Stimulated activated CD8-positive, alpha-beta memory T cell treated with anti-CD3 and anti-CD28 coated beads, Interleukin-7, amount 100 ng/mL, for 4 hours (primary cell): ENCODE data around the gene C1orf210.

Source experiments
- DNase-seq, 2 donors: peaks; one replicate each; pipeline ENCODE4 v3.0.0-alpha.2; 2020; ENCODE audit warnings: low read depth in 2 of 2

The C1orf210 gene

GRCh38 chr1:43250351-43250761 is 35.0 kb downstream of the C1orf210 start:
- no peak for DNase-seq

- no peak for DNase-seq
Observed at GRCh38 chr1:43247256-43247921, 38.0 kb downstream of the C1orf210 start.

- DNase-seq = no peak
Observed at GRCh38 chr1:43246466-43247213, 38.7 kb downstream of the C1orf210 start.

- no peak for DNase-seq
Observed at GRCh38 chr1:43243299-43243698, 42.1 kb downstream of the C1orf210 start.

- no peak for DNase-seq
Observed at GRCh38 chr1:43241413-43241836, 44.0 kb downstream of the C1orf210 start.

GRCh38 chr1:43239484-43239883 is 45.9 kb downstream of the C1orf210 start:
- DNase-seq = no peak

- DNase-seq = no peak
Observed at GRCh38 chr1:43238991-43239469, 46.4 kb downstream of the C1orf210 start.

GRCh38 chr1:43238085-43238484 is 47.3 kb downstream of the C1orf210 start:
- no peak for DNase-seq

GRCh38 chr1:43237121-43237520 is 48.3 kb downstream of the C1orf210 start:
- DNase-seq = no peak

GRCh38 chr1:43235451-43236121 is 49.8 kb downstream of the C1orf210 start:
- no peak for DNase-seq

GRCh38 chr1:43235040-43235439 is 50.3 kb downstream of the C1orf210 start:
- DNase-seq = no peak

- DNase-seq = no peak
Observed at GRCh38 chr1:43234267-43234666, 51.1 kb downstream of the C1orf210 start.

- DNase-seq = no peak
Observed at GRCh38 chr1:43233631-43234030, 51.8 kb downstream of the C1orf210 start.

GRCh38 chr1:43232482-43232881 is 52.9 kb downstream of the C1orf210 start:
- DNase-seq = no peak

- no peak for DNase-seq
Observed at GRCh38 chr1:43232074-43232473, 53.3 kb downstream of the C1orf210 start.
